DOHH2 (cell line): ENCODE data around the gene RHBG.

Source experiments
- CTCF ChIP-seq: fragments of 200-600 bp; sonication (generic); IDR thresholded peaks from one replicate; pipeline ENCODE4 v1.5.1; 2014; ENCODE audit warnings: antibody characterized with exemption, mild to moderate bottlenecking, low read depth, low read length; ENCODE audit not compliant: poor library complexity, severe bottlenecking
- EZH2phosphoT487 ChIP-seq: fragments of 200-600 bp; sonication (generic); IDR thresholded peaks from 2 replicates; pipeline ENCODE4 v1.6.1; 2017; ENCODE audit warnings: borderline replicate concordance, mild to moderate bottlenecking, antibody characterized with exemption, low read length, moderate library complexity, mixed read lengths

GRCh38 chr1:156357977-156358376 lies 11.0 kb upstream of the RHBG start:
- TF ChIP-seq CTCF (no peak), EZH2phosphoT487 (no peak)
